Lower leg skin (tissue), 4 donors: ENCODE results near the gene RASSF1. TPM values are rescaled to one million over a fixed set of nuclear protein-coding genes. Genes with fewer than 3 reads are reported as not detected.
A peak's percentile ranks its signal among the peaks of the same experiment; 100 is the strongest.

Experiments
- DNase-seq, 2 donors: peaks; one replicate each; pipeline ENCODE4 v3.0.0-alpha.2; 2019; ENCODE audit warnings: low spot score in 2 of 2
- H3K4me3 ChIP-seq: fragments of 200-600 bp; sonication (generic); 2 replicates; pipeline ENCODE4 v1.5.1; 2017; ENCODE audit warnings: mild to moderate bottlenecking, low read depth; ENCODE audit not compliant: poor library complexity, severe bottlenecking
- POLR2A ChIP-seq, 2 donors: fragments of 450-650 bp; IDR thresholded peaks; one replicate each; pipeline ENCODE4 v1.6.1; 2016 to 2017; ENCODE audit warnings: antibody characterized with exemption in 2 of 2, mild to moderate bottlenecking in 1 of 2, moderate library complexity in 1 of 2
- WGBS, 2 donors: methylation state at CpG; one replicate each; pipeline ENCODE4 v1.1.5; 2018; 5-methylcytosine and 5-hydroxymethylcytosine counted together
- intact Hi-C: fragments of 100-400 bp; cut with DNase I; formaldehyde crosslinking; loops from one replicate; pipeline ENCODE4 v1.15.0; 2023; ENCODE audit warnings: low total_unique reads
- total RNA-seq, 4 donors: library from RNA; depleted of rRNA; stranded (reverse); fragments of >200 nt; gene quantifications; one replicate each; pipeline ENCODE4 v1.1.0, GENCODE V29; 2016
- TF ChIP-seq, protein P1 (sequence below), 3 donors: fragments of 450-650 bp; IDR thresholded peaks; one replicate each; pipeline ENCODE4 v1.5.1; 2016; ENCODE audit warnings: antibody characterized with exemption in 3 of 3, mild to moderate bottlenecking in 3 of 3, moderate library complexity in 2 of 3

RASSF1 gene
- total RNA-seq, 4 donors from 2014 or later, result 33.5 to 50.0 (median 47.2) TPM

DNA sequence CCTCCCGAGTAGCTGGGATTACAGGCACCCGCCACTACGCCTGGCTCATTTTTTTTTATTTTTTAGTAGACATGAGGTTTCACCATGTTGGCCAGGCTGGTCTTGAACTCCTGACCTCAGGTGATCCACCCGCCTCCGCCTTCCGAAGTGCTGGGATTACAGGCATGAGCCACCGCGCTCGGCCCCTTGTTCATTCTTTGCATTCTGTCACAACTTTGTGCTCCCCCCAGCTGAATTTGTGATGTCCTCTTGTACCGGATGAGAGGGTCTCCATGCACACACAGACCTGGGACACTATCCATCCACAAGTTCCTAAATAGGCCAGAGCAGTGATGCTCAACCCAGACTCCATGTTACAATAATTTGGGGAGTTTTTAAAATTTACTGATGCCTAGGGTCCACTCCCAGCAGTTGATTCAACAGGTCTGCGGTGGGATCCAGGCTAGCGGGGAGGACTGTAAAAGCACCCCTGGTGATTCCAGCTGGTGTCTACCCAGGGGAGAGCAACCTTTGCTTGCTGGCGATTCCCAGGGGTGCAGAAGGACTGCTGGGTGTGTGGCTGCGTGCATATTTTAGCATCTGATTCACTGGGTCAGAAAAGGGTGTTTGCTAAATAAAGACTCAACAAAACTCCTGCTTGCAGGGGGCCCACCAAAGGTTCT is 1.0 kb downstream of the RASSF1 start:
- H3K4me3 ChIP-seq, result no peak overlapping the region
- intact Hi-C loops, result no loop called here
- TF ChIP-seq, protein P1, sequence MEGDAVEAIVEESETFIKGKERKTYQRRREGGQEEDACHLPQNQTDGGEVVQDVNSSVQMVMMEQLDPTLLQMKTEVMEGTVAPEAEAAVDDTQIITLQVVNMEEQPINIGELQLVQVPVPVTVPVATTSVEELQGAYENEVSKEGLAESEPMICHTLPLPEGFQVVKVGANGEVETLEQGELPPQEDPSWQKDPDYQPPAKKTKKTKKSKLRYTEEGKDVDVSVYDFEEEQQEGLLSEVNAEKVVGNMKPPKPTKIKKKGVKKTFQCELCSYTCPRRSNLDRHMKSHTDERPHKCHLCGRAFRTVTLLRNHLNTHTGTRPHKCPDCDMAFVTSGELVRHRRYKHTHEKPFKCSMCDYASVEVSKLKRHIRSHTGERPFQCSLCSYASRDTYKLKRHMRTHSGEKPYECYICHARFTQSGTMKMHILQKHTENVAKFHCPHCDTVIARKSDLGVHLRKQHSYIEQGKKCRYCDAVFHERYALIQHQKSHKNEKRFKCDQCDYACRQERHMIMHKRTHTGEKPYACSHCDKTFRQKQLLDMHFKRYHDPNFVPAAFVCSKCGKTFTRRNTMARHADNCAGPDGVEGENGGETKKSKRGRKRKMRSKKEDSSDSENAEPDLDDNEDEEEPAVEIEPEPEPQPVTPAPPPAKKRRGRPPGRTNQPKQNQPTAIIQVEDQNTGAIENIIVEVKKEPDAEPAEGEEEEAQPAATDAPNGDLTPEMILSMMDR (IDR thresholded peaks at IDR 0.05), result no peak
- no peak for TF ChIP-seq POLR2A (IDR thresholded peaks at IDR 0.05)
- no peak for DNase-seq
- 75 to 78% methylated on average over 14 of the region's 14 CpGs for WGBS, 2 donors

DNA sequence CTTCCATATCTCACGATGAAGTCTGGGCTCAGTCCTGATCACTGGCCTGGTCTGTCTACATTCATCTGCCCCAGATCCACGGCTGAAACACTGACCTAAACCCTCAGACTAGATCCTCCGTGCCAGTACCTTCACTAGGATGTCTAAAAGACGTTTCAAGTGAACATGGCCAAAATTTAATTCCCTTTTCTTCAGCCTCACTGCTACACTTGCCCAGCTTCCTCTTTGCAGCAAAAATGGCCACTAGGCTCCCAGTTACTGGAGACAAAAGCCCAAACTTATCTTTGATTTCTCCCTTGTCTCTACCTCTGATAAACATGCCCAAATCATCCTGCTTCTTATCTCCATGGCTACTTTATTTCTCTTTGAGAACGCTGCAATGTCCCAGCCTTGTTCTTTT is 1.7 kb downstream of the RASSF1 start:
- H3K4me3 ChIP-seq, result no peak overlapping the region
- DNase-seq, result no peak
- 56 to 69% methylated on average over 5 of the region's 5 CpGs for WGBS, 2 donors
- TF ChIP-seq, protein P1 (IDR thresholded peaks at IDR 0.05), result no peak
- TF ChIP-seq POLR2A (IDR thresholded peaks at IDR 0.05), result no peak
- intact Hi-C loops, result no loop called here

DNA sequence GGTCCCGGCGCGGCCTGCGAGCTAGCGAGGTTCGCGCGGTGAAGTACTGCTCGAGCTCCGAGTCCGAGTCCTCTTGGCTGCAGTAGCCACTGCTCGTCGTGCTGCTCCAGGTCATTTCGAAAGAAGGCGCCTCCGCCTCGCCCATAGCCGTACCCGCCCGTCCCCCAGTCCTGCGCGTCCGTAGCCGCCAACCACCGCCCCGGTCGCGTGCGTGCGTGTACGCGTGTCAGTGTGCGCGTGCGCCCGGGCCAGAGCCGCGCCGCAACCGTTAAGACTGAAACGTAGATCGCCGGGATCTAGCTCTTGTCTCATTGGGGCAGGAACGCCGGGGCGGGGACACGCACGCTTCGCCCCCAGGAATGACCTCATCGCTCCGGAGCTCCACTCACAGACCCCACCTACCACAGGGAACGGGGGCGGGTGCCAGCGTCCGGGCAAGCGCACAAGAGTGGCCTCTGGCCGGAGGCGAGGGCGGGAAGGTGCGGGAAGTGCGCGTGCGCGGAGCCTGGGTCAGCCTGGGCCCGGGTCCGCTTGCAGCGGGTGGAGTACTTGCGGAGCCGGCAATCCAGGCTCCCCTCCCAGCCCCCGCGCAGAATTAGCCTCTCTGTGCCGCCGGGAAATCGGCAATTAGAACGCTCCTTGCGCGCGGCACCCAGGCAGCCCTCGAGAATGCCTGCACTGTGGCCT is 3.3 kb downstream of the RASSF1 start:
- TF ChIP-seq, protein P1 (IDR thresholded peaks at IDR 0.05), result no peak
- TF ChIP-seq POLR2A (IDR thresholded peaks at IDR 0.05), result peak in 1 of 2 donors; percentile 18
- H3K4me3 ChIP-seq, result peak overlapping the region; percentile 60
- intact Hi-C loops, result no loop called here
- peak; percentile 99 to 100 for DNase-seq
- WGBS, 2 donors, result 0 to 2% methylated on average over 10 to 38 of the region's 79 CpGs

DNA sequence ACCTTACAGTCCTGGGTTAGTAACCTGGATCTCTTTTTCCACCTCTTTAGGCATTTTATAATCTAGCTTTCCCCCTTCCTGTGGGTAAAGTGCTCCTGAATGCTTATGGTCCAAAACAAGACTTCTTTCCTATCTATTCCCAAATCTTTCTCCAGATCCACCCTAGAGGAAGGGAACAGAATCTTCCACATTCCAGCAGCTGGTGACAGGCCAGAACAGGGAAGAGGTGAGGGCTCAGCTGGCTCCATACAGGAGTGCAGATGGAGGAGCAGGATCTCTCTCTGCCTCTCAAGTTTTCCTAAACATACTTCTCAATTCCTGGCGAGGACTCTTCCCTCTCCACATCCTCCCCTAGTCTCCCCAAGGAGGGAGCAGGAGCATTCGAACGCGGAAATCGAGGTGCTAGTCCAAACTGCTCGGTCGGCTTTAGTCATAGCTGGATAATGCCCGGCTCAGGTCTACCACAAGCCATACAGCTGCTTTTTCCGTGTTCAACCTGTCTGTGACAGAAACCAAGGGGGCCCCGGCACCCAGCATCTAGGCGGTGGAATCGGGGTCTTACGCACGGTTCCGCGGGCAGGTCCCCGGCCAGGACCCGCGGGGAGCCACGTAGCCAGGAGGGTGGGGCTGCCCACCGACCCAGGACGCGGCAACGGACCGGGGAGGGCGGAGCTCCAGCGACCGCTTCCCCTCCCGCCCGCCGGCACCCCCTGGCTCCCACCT is 4.0 kb downstream of the RASSF1 start:
- WGBS, 2 donors, result 1 to 11% methylated on average over 6 to 28 of the region's 31 CpGs

DNA sequence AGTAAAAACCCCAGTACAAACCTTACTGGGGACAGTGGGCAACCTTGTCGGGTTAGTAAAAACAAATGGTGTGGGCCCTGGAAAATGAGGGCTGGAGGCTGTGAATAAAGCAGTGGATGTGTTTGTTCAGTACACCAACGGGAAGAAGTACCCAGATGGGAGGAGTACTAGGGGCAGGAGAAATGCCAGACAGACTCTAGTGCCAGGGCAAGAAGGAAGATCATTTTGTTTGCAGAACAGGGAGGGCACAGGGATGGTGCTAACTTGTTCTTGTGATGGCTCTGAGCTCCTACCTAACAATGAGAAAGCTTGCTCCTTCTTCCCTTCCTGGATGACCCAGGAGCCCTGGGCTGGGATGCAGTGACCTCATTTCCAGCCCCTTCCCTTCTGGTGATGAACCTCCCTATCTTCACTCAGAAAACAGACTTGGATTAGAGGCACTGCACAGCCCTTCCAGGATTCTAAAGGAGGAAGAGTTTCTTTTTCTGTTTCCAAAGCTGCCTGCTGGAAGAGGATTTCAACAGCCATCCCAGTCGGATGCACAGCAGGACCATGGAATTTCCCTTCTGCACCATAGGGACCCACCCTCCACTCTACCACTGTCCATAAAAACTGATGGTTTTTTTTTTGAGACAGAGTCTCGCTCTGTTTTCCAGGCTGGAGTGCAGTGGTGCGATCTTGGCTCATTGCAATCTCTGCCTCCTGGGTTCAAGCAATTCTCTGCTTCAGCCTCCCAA is 6.1 kb downstream of the RASSF1 start:
- intact Hi-C loops, result no loop called here
- no peak for DNase-seq
- WGBS, 2 donors, result 45 to 57% methylated on average over 5 of the region's 5 CpGs
- no peak overlapping the region for H3K4me3 ChIP-seq
- TF ChIP-seq, protein P1 (IDR thresholded peaks at IDR 0.05), result no peak
- no peak for TF ChIP-seq POLR2A (IDR thresholded peaks at IDR 0.05)

More for the DNA sequence above, 4.0 kb downstream of the RASSF1 start:
- no peak for TF ChIP-seq POLR2A (IDR thresholded peaks at IDR 0.05)
- TF ChIP-seq, protein P1 (IDR thresholded peaks at IDR 0.05), result no peak
- intact Hi-C loops, result no loop called here
- H3K4me3 ChIP-seq, result peak overlapping the region; percentile 60
- no peak for DNase-seq
